Nephron (organoid): ENCODE results near the gene SCYL3.
"Not testable (repeated sequence)": the region's sequence is repeated elsewhere in the genome, so short reads cannot be mapped to it uniquely, and the experiment has no call there.

Source experiments
- H3K27ac Mint-ChIP-seq, 3 experiments: 2 replicates each; pipeline ENCODE4 v1.8.0; 2020; ENCODE audit warnings: mixed read lengths in 3 of 3, mild to moderate bottlenecking in 2 of 3, moderate library complexity in 1 of 3
- H3K27me3 Mint-ChIP-seq: 2 replicates; pipeline ENCODE4 v1.8.0; 2021; ENCODE audit warnings: low read depth, mild to moderate bottlenecking, moderate library complexity, mixed read lengths
- H3K36me3 Mint-ChIP-seq: 2 replicates; pipeline ENCODE4 v1.8.0; 2020; ENCODE audit warnings: low read depth, mixed read lengths
- H3K4me1 Mint-ChIP-seq: 2 replicates; pipeline ENCODE4 v1.8.0; 2020; ENCODE audit warnings: mixed read lengths
- H3K4me3 Mint-ChIP-seq, 3 experiments: 2 replicates each; pipeline ENCODE4 v1.8.0; 2020; ENCODE audit warnings: mild to moderate bottlenecking in 3 of 3, mixed read lengths in 3 of 3, moderate library complexity in 2 of 3
- H3K9me3 Mint-ChIP-seq: 2 replicates; pipeline ENCODE4 v1.8.0; 2020; ENCODE audit warnings: mixed read lengths
- TF ChIP-seq, protein P1 (sequence below), 3 experiments: fragments of 200-600 bp; sonication (generic); IDR thresholded peaks; one replicate each; pipeline ENCODE4 v1.5.0; 2021; ENCODE audit warnings: antibody characterized with exemption in 3 of 3; ENCODE audit not compliant: unreplicated experiment in 3 of 3

Gene SCYL3

DNA sequence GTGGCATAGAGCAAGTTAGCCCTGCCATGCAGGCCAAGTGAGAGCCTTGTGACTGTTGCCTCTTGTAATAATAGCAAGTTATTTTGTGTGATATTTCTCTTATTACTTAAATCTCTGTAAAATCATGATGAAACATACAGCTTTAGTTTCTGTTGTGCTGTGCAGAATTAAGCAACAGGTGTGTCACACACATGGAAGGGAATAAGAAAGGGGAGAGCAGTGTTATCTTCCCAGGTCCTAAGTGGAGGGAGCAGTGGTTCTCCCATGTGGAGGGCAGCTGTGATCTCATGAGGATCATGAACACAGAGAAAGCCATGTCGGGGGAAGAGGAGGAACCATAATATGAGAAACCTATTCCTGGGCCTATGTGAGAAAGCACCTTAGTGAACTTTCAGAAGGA lies 25.2 kb upstream of the SCYL3 start:
- Mint-ChIP-seq H3K27ac (no peak overlapping the region), H3K36me3 (peaks cover 8% of the 10 kb centered on the region), H3K27me3 (peaks cover 3% of the 10 kb centered on the region), H3K4me1 (no peaks in the 10 kb centered on the region), H3K9me3 (no peaks in the 10 kb centered on the region), H3K4me3 (no peak overlapping the region)
- TF ChIP-seq, protein P1, sequence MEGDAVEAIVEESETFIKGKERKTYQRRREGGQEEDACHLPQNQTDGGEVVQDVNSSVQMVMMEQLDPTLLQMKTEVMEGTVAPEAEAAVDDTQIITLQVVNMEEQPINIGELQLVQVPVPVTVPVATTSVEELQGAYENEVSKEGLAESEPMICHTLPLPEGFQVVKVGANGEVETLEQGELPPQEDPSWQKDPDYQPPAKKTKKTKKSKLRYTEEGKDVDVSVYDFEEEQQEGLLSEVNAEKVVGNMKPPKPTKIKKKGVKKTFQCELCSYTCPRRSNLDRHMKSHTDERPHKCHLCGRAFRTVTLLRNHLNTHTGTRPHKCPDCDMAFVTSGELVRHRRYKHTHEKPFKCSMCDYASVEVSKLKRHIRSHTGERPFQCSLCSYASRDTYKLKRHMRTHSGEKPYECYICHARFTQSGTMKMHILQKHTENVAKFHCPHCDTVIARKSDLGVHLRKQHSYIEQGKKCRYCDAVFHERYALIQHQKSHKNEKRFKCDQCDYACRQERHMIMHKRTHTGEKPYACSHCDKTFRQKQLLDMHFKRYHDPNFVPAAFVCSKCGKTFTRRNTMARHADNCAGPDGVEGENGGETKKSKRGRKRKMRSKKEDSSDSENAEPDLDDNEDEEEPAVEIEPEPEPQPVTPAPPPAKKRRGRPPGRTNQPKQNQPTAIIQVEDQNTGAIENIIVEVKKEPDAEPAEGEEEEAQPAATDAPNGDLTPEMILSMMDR (IDR thresholded peaks at IDR 0.05; ENCODE audit: unreplicated experiment in 3 of 3): no peak

DNA sequence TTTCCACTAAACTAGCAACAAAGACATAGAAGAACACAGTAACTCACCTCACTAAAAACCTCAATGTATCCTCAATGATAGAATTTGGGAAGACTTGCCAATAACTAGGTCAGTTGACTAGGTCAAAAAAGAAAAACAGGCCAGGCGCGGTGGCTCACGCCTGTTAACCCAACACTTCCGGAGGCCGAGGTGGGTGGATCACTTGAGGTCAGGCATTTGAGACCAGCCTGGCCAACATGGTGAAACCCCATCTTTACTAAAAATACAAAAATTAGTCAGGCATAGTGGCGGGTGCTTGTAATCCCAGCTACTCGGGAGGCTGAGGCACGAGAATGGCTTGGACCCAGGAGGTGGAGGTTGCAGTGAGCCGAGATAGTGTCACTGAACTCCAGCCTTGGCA lies 24.5 kb upstream of the SCYL3 start:
- H3K27ac Mint-ChIP-seq, H3K4me3 Mint-ChIP-seq, H3K27me3 Mint-ChIP-seq, H3K36me3 Mint-ChIP-seq, H3K4me1 Mint-ChIP-seq, H3K9me3 Mint-ChIP-seq: not testable (repeated sequence)

DNA sequence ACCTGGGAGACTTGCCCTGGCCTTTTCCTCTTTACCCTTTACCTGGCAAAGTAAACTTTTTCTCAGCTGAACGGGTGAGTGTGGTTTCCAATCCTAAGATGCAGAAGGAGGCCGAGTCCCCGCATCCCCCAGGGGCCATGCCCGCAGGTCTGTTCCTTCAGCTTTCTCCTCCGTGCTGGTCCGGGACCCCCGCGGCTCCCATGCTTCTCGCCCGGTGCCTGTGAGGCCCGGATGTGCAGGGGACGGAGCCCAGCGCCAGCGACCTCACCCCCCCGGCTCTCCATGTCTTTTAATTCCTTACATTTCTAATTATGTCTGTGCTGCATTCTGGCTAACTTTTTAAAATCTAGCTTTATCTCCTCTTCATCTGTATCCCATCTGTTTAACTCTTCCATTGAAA lies 21.5 kb upstream of the SCYL3 start:
- H3K4me1 Mint-ChIP-seq: no peaks in the 10 kb centered on the region
- H3K27ac Mint-ChIP-seq: no peak overlapping the region
- no peaks in the 10 kb centered on the region for H3K9me3 Mint-ChIP-seq
- TF ChIP-seq, protein P1 (IDR thresholded peaks at IDR 0.05; ENCODE audit: unreplicated experiment in 3 of 3): no peak
- H3K4me3 Mint-ChIP-seq: no peak overlapping the region
- peaks cover 4% of the 10 kb centered on the region for H3K36me3 Mint-ChIP-seq
- H3K27me3 Mint-ChIP-seq: peaks cover 3% of the 10 kb centered on the region

DNA sequence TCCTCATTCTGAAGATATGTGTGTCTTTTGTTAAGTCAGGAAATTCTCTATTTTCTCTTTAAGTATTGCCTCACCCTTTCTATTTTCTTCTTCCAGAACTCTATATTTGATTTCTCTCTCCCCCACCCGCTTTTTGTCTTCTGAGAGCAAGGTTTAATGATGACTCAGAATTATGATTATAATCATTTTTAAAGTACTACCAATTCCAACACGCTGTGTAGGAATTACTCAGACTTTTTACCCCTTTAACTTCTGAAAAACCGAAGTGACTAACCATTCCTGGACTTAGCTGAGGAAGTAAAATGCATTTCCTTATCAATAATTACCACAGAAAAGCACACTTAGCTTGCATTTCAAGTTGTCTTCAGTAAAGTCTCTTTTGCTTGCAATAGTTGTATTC lies 20.8 kb upstream of the SCYL3 start:
- Mint-ChIP-seq H3K4me1 (no peaks in the 10 kb centered on the region), H3K4me3 (no peak overlapping the region), H3K36me3 (peaks cover 4% of the 10 kb centered on the region), H3K27me3 (peaks cover 3% of the 10 kb centered on the region), H3K9me3 (no peaks in the 10 kb centered on the region), H3K27ac (no peak overlapping the region)
- TF ChIP-seq, protein P1 (IDR thresholded peaks at IDR 0.05; ENCODE audit: unreplicated experiment in 3 of 3): no peak

DNA sequence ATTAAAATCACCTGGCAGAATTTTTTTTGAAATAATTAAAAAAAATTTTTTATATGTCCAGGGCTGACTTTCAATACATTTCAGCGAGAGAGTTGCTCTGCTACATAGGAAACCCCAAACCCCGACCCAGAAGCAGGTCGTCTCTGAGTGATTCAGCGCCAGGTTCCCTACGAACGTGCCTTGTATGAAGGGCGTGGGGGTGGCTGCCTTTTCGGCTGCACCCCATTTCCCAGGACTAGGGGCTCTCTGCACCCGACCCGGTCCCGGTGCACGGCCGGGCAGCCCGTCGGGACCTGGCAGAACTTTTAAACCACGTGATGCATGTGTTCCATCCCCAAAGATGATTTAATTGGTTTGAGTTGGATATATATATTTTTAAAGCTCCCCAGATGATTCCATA lies 15.8 kb upstream of the SCYL3 start:
- Mint-ChIP-seq H3K27ac (no peak overlapping the region), H3K9me3 (peaks cover 1% of the 10 kb centered on the region), H3K27me3 (no peaks in the 10 kb centered on the region), H3K4me3 (no peak overlapping the region), H3K4me1 (no peaks in the 10 kb centered on the region), H3K36me3 (no peaks in the 10 kb centered on the region)
- TF ChIP-seq, protein P1 (IDR thresholded peaks at IDR 0.05; ENCODE audit: unreplicated experiment in 3 of 3): no peak

DNA sequence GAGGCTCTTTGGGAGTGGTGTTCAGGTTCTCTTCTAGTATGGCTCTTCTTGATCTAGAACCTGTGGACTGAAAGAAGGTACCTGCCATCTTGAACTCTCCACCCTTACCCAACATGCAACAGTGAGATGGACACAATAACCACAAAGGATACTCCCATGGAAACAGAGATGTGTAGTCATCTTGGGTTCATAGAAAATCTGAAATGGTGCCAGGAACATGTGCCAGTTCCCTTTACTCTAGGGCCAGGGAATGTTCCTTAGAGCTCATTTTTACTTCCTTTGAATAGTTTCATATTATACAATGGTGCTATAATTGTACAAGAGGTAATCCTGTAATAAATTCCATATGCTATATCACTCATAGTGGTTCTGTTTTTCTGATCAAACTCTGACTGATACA lies 13.2 kb upstream of the SCYL3 start:
- TF ChIP-seq, protein P1 (IDR thresholded peaks at IDR 0.05; ENCODE audit: unreplicated experiment in 3 of 3): no peak
- Mint-ChIP-seq H3K27ac (no peak overlapping the region), H3K27me3 (no peaks in the 10 kb centered on the region), H3K9me3 (peaks cover 4% of the 10 kb centered on the region), H3K36me3 (no peaks in the 10 kb centered on the region), H3K4me3 (no peak overlapping the region), H3K4me1 (no peaks in the 10 kb centered on the region)
